ENCODE measurements around the gene RIMKLA.

The RIMKLA gene

DNA sequence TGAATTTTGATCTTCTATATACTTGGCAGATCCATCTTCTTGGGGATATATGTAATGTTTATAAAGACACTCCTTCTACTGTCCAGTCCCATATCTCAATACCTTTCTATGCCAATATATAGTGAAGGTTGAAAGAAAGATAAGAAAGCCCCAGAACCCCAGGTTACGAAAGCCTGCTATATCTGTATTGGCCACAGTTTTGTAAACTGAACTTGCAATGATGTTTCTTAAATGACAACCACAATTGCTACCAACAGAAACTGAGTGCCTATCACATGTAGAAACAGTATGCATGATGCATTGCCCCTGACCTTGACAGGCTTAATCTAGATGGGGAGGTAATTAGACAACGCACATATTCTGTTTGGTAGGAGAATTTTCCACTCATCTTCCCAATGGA, 7.8 kb upstream of the RIMKLA start:
- DNase-seq, result no peak

DNA sequence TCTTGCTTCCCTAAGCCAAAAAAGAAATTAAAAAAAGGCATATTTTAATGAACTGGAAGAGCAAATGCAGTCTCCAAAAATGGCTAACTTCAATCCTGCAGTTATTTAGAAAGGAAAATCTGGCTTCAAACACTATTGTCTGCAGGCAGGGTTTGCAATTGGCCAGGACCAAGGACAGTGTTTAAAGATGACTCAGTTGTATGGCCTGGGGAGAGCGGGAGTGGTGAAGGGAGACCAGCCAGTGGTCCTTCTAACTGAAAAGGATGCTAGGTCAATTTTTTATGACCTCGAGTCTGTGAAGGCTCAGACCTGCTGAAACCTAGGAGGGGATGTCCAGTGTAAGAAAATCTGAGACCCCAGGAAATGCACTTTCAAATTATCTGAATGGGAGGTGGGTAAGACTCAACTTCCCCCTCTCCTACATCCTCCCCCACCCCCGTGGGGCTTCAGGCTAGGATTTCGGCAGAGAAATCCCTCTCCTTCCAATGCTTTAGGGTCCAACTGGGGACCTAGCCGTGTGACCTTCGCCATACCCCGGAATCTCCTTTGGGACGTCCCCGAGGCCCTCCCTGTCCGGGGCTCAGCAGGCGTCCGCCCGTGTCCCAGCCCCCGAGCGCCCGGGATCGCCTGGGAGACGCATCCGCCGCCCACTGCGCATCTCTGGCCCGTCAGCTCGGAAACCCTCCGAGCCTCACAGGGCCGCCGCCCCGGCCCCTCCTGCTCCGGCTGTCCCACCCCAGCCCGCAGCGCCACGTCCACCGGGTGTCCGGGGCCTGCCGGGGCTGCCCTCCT, 602 bp upstream of the RIMKLA start:
- no peak for DNase-seq

DNA sequence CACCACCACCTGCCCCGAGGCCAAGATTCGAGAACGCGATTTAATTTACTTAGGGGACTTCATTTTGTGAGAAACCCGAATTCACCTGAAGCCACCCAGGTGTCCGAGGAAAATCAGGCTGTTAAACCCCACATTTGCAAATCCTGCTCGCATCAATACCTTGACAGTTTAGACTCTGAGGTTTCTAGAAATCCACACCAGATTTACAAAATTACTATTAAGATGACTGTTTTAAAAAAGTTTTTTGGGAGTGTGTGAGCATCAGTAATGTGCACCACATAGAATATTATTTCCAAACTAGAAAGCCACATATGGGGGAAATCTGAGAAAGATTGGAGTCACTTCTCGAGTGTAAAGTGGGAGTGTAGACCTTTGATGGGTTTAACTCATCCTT, 685 bp downstream of the RIMKLA start:
- DNase-seq, result no peak

DNA sequence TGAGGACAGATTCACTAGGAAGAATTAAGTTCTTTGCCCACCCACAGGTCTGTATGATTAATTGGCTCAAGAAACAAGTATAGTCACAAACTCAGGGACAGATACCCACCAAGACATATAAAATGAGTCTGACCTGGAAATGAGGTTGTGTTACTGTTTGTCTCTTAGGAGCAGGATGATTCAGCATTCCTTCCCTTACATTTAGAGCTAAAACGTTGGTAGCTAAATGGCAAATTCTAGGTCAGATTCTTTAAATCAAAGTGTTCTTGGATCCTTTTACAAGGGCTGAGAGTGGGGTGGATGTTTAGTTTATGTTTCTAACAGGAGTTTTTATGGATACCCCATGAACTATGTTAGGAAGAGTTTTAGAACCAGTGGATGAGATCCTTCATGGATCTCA, 4.7 kb downstream of the RIMKLA start:
- no peak for DNase-seq

DNA sequence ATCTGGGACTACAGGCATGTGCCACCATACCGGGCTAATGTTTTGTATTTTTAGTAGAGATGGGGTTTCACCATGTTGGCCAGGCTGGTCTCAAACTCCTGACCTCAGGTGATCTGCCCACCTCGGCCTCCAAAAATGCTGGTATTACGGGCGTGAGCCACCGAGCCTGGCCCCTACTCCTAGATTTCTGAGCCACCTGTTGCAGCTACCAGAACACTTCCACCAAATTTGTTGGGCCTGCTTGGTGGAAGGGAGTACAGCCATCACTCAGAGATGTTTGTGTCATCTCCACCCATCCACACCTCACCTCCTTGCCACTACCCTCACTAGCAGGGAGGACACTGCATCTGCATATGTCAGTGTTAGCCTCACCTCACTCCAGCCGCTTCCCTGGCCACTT, 5.5 kb downstream of the RIMKLA start:
- DNase-seq, result no peak

DNA sequence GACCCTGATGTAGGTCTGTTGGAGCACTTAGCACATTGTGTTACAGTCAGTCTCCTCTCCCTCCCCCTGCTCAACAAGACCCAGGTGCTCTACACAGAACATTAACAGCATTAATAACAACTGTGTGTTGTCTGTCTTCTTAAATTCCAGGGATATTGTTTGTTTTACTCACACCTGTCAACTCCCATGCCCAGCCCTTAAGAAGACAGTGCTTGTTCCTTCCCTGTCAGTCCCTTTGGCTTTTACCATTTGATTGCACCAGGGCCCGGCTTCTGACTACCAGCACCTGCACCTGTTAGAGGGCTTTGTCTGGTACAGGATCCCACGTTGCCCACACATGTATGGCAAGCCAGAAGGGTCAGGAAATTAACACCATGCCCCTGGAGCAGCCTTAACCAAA, 11.7 kb downstream of the RIMKLA start:
- no peak for DNase-seq

DNA sequence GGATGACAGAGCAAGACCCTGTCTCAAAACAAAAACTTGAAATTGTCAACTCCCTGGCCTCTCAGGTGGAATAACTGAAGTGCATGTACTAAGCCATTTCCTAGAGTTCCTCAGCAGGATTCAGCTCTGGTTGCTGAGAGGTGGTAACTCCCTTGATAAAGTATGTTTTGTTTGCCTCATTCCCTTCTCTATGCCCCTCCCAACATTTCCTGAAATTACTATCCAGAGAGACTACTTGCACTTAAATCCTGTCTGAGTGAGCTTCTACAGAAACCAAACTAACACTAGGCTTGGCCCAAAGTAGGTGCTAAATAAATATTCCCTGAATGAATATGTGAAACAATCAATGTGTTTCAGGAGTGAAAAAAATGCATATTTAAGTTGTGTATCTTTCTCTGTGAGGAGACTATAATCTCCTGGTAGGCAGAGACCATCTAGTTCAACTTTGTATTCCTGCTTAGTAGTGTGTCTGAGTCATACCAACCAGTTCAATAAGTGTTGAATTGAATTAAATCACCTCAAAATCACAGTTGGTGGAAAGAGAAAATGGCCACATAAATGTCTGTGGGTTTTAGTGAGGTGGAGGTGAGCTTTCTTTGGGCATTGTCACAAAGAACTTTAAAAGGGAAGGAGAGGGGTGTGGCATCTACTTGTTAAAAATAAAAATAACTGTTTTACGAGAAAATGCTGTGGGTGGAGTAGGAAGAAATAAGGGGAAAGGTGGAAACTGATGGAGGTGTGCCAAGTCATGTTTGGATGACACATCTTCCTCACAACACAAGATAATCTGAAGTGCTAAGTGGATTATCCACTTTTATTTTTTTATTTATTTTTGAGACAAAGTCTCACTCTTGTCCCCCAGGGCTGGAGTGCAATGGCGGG, 12.6 kb downstream of the RIMKLA start:
- no peak for DNase-seq

DNA sequence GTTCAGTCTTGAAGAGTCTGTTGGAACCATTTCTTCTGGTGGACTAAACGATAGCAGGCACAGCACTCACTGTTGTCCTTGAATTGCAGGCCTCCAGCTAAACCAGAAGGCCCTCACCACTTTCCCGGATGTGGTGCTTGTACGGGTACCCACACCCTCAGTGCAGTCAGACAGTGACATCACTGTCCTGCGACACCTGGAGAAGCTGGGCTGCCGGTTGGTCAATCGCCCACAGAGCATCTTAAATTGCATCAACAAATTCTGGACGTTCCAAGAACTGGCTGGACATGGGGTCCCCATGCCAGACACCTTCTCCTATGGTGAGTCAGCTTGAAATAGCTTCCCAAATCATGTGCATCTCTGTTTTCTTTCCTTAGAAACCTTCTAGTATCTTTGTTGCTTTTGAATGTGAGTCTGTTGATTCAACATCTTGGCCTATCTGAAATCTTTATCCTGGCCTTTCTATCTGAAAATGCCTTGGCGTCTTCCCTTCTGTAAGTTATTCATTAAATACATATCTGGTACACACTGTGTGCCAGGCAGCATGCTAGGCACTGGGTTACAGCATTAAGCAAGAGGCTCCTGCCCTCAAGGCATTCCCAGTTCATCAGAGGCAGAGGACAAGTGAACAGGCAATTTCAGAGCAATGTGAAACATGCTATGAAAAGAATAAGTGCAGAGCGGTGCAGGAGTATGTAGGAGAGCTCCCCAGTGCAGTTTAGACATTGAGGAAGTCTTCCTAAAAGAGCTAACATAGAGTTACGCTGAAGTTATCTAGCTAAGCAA, 18.9 kb downstream of the RIMKLA start:
- DNase-seq, result no peak

DNA sequence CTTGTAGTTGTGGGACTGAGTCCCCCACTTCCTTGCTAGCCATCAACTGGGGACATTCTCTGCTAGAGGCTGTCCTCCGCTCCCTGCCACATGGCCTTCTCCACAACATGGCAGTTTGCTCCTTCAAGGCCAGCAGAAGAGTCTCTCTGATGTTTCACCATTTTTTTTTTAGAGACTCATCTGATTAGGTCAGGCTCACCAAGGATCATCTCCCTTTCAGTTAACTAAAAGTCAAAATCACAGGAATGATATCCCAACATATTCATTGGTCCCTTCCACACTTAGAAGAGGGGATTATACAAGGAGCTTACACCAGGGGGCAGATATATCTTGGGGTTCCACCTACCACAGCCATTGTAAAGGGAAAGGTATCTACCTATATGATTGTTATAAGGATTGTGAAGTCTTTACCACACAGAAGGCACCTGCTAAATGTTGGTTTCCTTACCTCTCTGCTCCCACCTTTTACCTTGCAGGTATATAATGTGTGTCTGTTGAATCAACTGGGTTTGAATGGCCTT, 23.3 kb downstream of the RIMKLA start:
- DNase-seq, result no peak

DNA sequence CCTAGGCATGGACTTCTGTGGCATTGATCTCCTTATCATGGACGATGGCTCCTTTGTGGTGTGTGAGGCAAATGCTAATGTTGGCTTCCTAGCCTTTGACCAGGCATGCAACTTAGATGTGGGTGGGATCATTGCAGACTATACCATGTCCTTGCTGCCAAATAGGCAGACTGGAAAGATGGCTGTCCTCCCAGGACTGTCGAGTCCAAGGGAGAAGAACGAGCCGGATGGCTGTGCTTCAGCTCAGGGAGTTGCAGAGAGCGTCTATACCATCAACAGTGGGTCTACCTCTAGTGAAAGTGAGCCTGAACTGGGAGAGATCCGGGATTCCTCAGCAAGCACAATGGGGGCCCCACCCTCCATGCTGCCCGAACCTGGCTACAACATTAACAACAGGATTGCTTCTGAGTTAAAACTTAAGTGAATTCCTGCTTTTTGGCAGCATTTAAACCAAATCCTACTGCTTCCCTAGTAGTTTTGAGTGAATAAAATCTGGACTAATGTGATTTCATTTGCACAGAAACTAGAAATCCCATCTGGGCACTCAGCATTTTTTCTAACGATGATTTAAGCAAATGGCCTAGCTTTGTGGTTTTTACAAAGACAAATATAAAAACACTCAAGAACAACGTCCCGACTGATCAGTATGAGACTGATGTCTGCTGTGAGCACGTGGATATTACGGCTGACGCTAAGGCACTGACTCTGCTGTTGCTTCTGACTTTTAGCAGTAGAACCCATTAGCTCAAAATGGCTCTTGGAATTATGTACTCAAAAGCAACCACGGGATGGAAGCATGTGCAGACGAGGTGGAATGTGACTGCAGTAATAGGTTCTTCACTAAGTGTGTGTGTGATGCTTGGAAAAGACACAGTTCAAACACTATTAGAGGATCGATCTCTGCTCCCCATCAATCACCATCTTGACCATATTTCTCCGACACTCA, 34.2 kb downstream of the RIMKLA start:
- DNase-seq, result no peak

DNA sequence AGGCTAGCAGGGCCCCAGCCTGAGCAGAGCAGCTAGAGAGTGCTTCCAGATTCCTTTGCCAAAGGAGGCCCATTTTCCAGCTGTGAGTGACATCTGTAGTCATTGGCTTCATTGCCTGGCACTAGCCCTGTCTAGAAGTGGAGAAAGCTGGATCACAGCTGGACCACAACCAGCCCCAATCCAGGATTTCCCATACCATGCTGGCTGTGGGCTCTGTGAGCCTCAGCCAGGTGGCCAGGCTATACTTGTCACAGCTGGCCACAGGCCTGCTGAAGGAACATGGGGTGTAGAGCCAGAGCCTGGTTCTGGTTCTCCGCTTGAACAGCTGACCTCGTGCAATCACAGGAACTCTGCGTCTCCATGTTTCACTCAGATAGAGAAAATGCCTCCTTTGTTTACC, 36.6 kb downstream of the RIMKLA start:
- no peak for DNase-seq

DNA sequence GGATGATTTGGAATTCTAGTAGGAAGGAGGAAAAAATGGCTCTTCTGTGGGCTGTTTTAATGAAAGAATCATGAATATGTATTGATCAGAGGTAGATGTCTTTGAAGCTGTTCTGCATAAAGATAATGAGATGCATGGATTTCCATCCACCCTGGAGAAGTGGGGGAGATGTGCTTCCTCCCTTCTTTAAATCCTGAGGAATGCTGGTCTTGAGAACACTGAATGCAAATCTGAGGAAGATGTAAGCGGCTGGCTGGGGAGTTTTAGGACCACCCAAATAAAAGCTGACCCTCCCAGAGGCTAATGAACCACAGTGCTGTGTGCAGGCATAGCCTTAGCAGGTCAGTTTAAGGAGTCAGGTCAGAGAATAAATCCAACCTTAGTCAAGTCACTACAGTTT, 37.9 kb downstream of the RIMKLA start:
- DNase-seq, result no peak

DNA sequence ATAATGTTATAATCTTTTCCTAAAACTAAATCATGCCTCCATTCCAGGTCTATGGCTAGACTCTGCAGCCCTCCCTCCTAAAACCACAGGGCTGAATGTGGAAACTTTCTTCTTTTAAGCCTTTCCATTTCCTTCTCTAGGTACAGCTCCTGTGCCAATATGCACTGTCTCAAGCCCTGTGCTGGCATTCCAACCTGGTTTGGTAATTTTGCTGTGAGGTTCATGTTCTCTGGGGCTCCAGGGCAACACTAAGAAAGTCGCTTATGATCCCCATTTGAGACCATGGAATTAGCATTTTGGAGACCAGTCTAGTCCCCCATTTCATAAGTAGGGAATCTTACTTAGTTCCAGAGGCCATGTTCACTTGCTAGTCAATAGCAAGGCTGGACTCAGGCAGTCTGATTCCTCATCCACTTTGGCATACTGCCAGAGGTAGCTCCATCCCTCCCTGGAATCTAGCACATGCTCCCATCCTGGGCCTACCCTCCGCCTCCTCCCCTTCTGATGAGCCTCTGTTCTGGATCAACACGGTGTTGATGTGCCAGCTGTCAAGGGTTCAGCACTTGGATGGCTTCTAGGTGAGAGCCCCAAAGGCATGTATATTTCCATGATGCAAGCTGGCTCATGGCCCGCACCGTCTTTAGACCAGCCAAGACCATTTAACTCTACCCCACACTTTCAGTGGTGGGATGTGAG, 38.7 kb downstream of the RIMKLA start:
- no peak for DNase-seq

DNA sequence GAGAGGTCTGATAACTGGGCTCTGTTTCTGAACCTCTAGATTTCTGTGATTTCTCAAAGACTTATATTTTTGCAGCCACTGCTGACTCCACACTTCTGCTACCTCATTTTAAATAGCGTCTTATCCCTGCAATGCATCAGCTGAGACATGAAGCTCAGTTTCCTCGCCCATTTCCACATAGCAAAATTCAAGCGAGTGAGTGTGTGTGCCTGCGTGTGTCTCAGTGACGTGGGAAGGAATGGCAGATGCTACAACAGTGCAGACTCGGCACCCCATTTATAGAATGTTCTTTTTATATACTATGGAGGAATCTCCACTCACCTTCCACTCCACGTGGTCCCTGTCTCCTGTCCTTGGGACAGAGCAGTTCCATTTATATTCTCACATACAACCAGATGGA, 39.5 kb downstream of the RIMKLA start:
- no peak for DNase-seq

DNA sequence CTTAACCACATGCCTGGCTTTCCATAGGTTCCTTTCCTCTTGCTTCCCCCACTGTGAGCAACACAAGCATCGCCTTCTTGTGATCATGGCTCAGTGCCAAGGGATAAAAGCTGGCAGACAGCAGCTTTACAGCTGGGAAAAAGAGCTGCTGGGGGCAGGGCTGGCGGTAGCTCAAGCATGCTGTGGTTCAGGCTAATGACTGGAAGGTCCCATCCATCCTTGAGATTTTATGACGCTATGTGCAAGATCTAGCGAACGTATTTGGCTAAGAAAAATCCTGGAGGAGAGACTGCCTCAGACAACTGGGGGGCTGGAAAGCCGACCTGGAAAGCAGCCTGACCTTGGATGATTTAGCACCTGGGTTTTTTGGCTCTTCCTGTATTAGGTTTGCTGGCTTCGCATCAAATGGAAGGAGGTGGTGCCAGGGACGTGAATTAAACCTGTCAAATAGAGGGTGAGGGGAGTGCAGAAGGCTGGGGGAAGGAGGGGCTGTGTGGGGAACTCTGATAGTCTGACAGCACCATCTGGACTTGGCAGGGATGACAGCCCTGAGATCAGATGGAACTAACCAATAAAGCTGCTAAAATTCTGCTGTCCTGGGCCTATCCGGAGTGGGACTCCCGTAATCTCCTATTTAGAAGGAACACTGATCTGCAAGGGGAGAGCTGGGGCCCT, 40.5 kb downstream of the RIMKLA start:
- DNase-seq, result no peak

DNA sequence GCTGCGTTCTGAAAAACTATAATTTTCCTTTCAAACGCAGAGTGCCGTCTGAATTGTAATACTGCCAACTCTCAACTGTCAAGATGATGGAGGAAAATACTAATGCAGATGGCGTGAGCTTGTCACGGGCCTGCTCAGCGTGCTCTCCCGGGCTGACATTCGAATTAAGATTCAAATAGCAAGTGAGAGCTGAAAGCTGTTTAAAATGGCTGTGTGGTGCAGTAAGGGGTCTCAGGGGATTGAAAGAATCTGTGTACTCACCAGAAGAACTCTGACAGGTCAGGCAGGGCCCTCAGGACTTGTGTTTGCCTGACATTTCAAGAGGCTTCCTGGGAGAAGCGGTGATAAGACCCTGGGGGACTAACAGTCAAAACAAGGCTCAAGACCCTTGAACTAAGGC, 42.1 kb downstream of the RIMKLA start:
- no peak for DNase-seq

DNA sequence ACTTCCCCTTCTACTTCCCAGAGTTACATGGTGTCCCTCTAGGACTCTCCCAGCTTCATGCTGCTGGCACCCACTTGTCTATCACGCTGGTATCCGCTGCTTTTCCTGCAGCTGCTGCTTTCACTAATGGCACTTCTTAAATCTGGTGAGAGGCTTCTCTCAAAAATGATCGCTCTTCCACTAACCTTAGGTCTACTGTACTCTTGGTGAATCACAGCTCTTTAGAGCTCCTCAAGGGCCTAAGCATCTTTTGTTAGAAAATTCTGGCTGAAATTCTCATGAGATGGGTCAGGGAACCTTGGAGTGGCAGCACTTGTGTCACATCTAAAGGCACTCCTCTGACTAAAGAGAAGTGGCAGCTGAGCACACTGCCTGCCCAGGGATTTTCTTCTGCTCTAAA, 43.1 kb downstream of the RIMKLA start:
- DNase-seq, result no peak

DNA sequence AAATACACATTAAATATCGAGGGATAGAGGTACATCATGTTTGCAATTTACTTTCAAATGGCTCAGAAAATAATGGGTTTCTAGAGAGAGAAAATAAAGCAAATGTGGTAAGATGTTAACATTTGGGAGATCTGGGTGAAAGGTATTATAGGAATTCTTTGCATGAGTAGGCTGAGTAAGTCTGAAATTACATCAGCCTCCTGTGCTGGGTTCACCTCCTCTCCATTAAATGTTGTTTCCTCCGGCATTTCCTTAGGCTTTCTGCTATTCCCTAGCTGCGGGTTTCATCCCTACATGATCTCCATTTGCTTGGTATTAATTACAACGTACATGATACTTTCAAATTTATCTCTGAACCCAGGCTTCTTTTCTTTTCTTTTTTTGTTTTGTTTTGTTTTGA, 43.6 kb downstream of the RIMKLA start:
- no peak for DNase-seq

DNA sequence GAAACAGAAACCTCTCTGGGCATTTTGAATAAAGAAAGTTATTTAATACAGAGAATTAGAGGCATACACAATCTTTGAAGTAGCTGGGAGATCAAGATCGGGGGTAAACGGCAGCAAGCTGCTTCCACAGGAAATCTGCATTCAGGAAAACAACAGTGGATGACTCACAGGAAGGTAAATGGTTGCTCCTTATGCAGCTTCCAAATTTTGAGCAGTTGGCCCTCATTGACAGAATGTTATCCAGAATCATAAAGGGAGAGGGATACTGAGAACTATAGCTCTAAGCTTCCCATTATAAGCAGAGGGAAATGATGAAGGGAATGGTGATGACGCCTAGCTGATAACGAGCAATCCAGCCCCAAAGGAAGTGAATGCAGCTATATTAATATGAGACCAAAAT, 46.6 kb downstream of the RIMKLA start:
- DNase-seq, result no peak

DNA sequence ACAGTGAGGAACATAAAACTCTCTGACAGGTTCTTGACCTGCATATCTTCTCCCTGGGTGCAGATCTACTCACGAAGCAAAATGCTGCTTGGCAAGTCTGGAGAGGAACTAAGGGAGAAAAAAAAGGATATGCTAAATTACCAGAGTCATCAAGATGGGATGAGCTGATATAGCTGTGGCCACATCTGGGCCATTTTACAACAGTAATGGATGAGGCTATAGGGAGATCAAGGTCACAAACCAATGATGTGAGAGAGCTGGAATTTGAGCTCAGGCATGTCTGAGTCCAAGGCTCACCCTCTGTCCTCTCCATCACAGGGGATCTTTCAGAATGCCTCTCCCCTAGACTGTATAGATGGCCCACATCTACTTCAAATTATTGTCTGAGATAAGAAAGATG, 49.0 kb downstream of the RIMKLA start:
- no peak for DNase-seq

All from activated CD8-positive, alpha-beta memory T cell treated with anti-CD3 and anti-CD28 coated beads for 24 hours (primary cell).